K562 (cell line): ENCODE measurements around the gene SUFU. TPM values are rescaled to one million over a fixed set of nuclear protein-coding genes. Genes with fewer than 3 reads are reported as not detected.

ENCODE experiments used
- ATAC-seq: fragments of 200-7000 bp; cut with Tn5 transposase; 3 replicates; pipeline ENCODE4 v1.9.1; 2020; ENCODE audit warnings: moderate library complexity
- BruUV-seq: library from RNA; stranded (reverse); fragments of 400-500 nt; replicated peaks from 2 replicates; lab custom pipeline; 2021; lab: Mats Ljungman, UMichigan
- CTCF ChIA-PET: fragments of 300-600 bp; formaldehyde crosslinking; extraction: SDS; loops from one replicate; lab custom pipeline; 2021; ENCODE audit warnings: low intra/inter-chr PET ratio; lab: Yijun Ruan, JAX
- POLR2A ChIA-PET: fragments of 300-600, 350-650 bp; sonication (Branson Sonifier 250); formaldehyde crosslinking; extraction: SDS; loops from one replicate; lab custom pipeline; 2021; ENCODE audit warnings: antibody characterized with exemption, inconsistent platforms; lab: Yijun Ruan, JAX
- DNase-seq, 4 experiments: peaks; one replicate each; pipeline versions ENCODE4 v3.0.0 to v3.0.0-alpha.2; 2011 to 2018; ENCODE audit warnings: low spot score in 3 of 4, mixed read lengths in 3 of 4; ENCODE audit errors: extremely low read depth in 1 of 4
- FAIRE-seq: peaks from 2 replicates; lab custom pipeline; 2011; peaks lifted over from hg19 to GRCh38; lab: Jason Lieb, UNC
- H2AFZ ChIP-seq: 2 replicates; pipeline ENCODE4 v1.6.0; 2011; ENCODE audit warnings: low read depth, low read length, control low read depth, inconsistent platforms
- H3K27ac ChIP-seq: fragments of 200-600 bp; 3 replicates; pipeline ENCODE4 v1.8.0; 2011; ENCODE audit warnings: low read depth, mild to moderate bottlenecking, control low read depth, inconsistent platforms, low read length, moderate library complexity, mixed read lengths; ENCODE audit errors: extremely low read depth
- H3K27me3 ChIP-seq, 2 experiments: fragments of 300-600 bp in 1 of 2; 2 replicates in 1 of 2; 3 replicates in 1 of 2; pipeline versions ENCODE4 v1.6.0 to v1.8.0; 2011; ENCODE audit warnings: inconsistent platforms in 2 of 2, low read length in 2 of 2, mild to moderate bottlenecking in 1 of 2, mixed read lengths in 1 of 2, moderate library complexity in 1 of 2; ENCODE audit not compliant: control insufficient read depth in 2 of 2, insufficient read depth in 2 of 2
- H3K36me3 ChIP-seq: fragments of 300-600 bp; 3 replicates; pipeline ENCODE4 v1.8.0; 2011; ENCODE audit warnings: mild to moderate bottlenecking, low read length, inconsistent platforms; ENCODE audit not compliant: control insufficient read depth, insufficient read depth
- H3K4me1 ChIP-seq, 2 experiments: fragments of 200-600 bp in 1 of 2; replicated peaks in 1 of 2; 2 replicates in 1 of 2; 3 replicates in 1 of 2; pipeline versions ENCODE4 v1.5.1 to v1.8.0; 2011; ENCODE audit warnings: inconsistent platforms in 2 of 2, low read length in 2 of 2, mild to moderate bottlenecking in 1 of 2, mixed read lengths in 1 of 2, moderate library complexity in 1 of 2; ENCODE audit not compliant: control insufficient read depth in 2 of 2, insufficient read depth in 2 of 2
- H3K4me2 ChIP-seq: 2 replicates; pipeline ENCODE4 v1.6.1; 2011; ENCODE audit warnings: low read length, control low read depth, inconsistent platforms, mixed read lengths; ENCODE audit not compliant: insufficient read depth
- H3K4me3 ChIP-seq: fragments of 200-600 bp; sonication (generic), shearing (Covaris generic); 2 replicates; pipeline ENCODE4 v1.5.1; 2016; ENCODE audit warnings: control low read depth, inconsistent platforms
- H3K79me2 ChIP-seq: fragments of 200-600 bp; 3 replicates; pipeline ENCODE4 v1.8.0; 2011; ENCODE audit warnings: low read length, inconsistent platforms; ENCODE audit not compliant: control insufficient read depth, insufficient read depth
- H3K9ac ChIP-seq, 2 experiments: 2 replicates each; pipeline versions ENCODE4 v1.6.0 to v1.6.1; 2011; ENCODE audit warnings: low read depth in 2 of 2, low read length in 2 of 2, control low read depth in 1 of 2, inconsistent platforms in 1 of 2, mild to moderate bottlenecking in 1 of 2, mixed read lengths in 1 of 2; ENCODE audit not compliant: insufficient read depth in 1 of 2
- H3K9me1 ChIP-seq: one replicate; pipeline ENCODE4 v1.6.0; 2011; ENCODE audit warnings: inconsistent platforms, mild to moderate bottlenecking, low read length, moderate library complexity; ENCODE audit not compliant: control insufficient read depth, insufficient read depth
- H3K9me3 ChIP-seq: replicated peaks from 2 replicates; pipeline ENCODE4 v1.5.1; 2011; ENCODE audit warnings: low read depth, low read length, inconsistent platforms; ENCODE audit not compliant: control insufficient read depth, insufficient read depth
- H4K20me1 ChIP-seq: replicated peaks from 2 replicates; pipeline ENCODE4 v1.6.1; 2011; ENCODE audit warnings: low read length, inconsistent platforms, mixed read lengths; ENCODE audit not compliant: control insufficient read depth, insufficient read depth
- ATF7 ChIP-seq: fragments of 450-650 bp; IDR thresholded peaks from 2 replicates; pipeline ENCODE4 v1.7.1; 2014; ENCODE audit warnings: mild to moderate bottlenecking, moderate library complexity
- IFI16 ChIP-seq: fragments of 250-450 bp; sonication (Bioruptor Pico); IDR thresholded peaks from 2 replicates; pipeline ENCODE4 v2.1.2; 2022; ENCODE audit warnings: mild to moderate bottlenecking, inconsistent platforms
- NFE2 ChIP-seq: IDR thresholded peaks from 2 replicates; pipeline ENCODE4 v1.6.1; 2014; ENCODE audit warnings: antibody characterized with exemption, low read depth
- PHB ChIP-seq: fragments of 250-450 bp; sonication (Bioruptor Pico); IDR thresholded peaks from 2 replicates; pipeline ENCODE4 v1.5.0; 2021
- RFX1 ChIP-seq: fragments of 450-650 bp; IDR thresholded peaks from 2 replicates; pipeline ENCODE4 v1.6.1; 2016; ENCODE audit warnings: mild to moderate bottlenecking, moderate library complexity
- ZNF586 ChIP-seq: fragments of 450-650 bp; formaldehyde crosslinking; conservative IDR thresholded peaks from 2 replicates; pipeline ENCODE4 v1.4.0; 2020; ENCODE audit warnings: mild to moderate bottlenecking, moderate library complexity
- ZNF764 ChIP-seq: fragments of 250-450 bp; sonication (Bioruptor Pico); IDR thresholded peaks from 2 replicates; pipeline ENCODE4 v1.4.0; 2020; ENCODE audit warnings: low read depth, mild to moderate bottlenecking, moderate library complexity
- WGBS: fragments of 100-300 bp; shearing (Covaris generic); methylation state at CpG from one replicate; pipeline ENCODE4 v1.1.6; 2016; ENCODE audit warnings: low coverage, mixed read lengths; ENCODE audit not compliant: insufficient coverage; ENCODE audit errors: missing lambda C conversion rate; 5-methylcytosine and 5-hydroxymethylcytosine counted together
- in situ Hi-C: fragments of 300-500 bp; cut with MboI; formaldehyde crosslinking; loops from 4 replicates; pipeline ENCODE4 v1.15.0; 2018; ENCODE audit warnings: inconsistent platforms, mixed read lengths
- intact Hi-C: fragments of 100-400 bp; cut with micrococcal nuclease; formaldehyde crosslinking; loops from 2 replicates; pipeline ENCODE4 v1.14.2; 2022
- polyA plus RNA-seq, 8 experiments: library from polyadenylated mRNA; depleted of rRNA in 4 of 8; stranded (reverse) in 5 of 8; unstranded in 3 of 8; fragments of >200 nt; fragmentation: Nextera tagmentation in 2 of 8; fragmentation: Illumina TruSeq in 1 of 8; extraction: Ambion mirVana in 2 of 8; extraction: Trizol in 1 of 8; gene quantifications; 2 replicates each; pipeline versions ENCODE4 v1.2.1 to v1.2.3, GENCODE V29; 2011 to 2014; ENCODE audit warnings: inconsistent platforms in 1 of 8, missing spikeins in 1 of 8
- total RNA-seq, 7 experiments: library from RNA; depleted of rRNA in 6 of 7; stranded (reverse); fragments of >200 nt in 6 of 7; fragmentation: Illumina TruSeq in 2 of 7; extraction: Trizol in 2 of 7; gene quantifications; 2 replicates each; pipeline versions ENCODE4 v1.2.1 to v1.2.3, GENCODE V29; 2011 to 2021; ENCODE audit warnings: low replicate concordance in 1 of 7
- TF ChIP-seq, protein P1 (sequence below): fragments of 250-450 bp; sonication (Bioruptor Pico); IDR thresholded peaks from 2 replicates; pipeline ENCODE4 v1.5.0; 2022; ENCODE audit warnings: mild to moderate bottlenecking
- TF ChIP-seq, protein P2 (sequence below): sonication (generic); IDR thresholded peaks from 2 replicates; pipeline ENCODE4 v1.6.1; 2016
- TF ChIP-seq, protein P3 (sequence below): fragments of 250-450 bp; sonication (Bioruptor Pico); IDR thresholded peaks from 2 replicates; pipeline ENCODE4 v1.9.0; 2021; ENCODE audit warnings: mild to moderate bottlenecking, inconsistent platforms
- TF ChIP-seq, protein P4 (sequence below): fragments of 450-650 bp; IDR thresholded peaks from 2 replicates; pipeline ENCODE4 v1.6.1; 2016; ENCODE audit warnings: antibody characterized with exemption
- TF ChIP-seq, protein P5 (sequence below): fragments of 450-650 bp; IDR thresholded peaks from 2 replicates; pipeline ENCODE4 v1.6.1; 2017; ENCODE audit warnings: antibody characterized with exemption, mild to moderate bottlenecking

The SUFU gene
- total and polyA plus RNA-seq, 9 of the 15 experiments (the other 6 are each of a cell fraction or from before 2014, with no cell fraction given): 0.59 to 6.3 (median 0.82) TPM

DNA sequence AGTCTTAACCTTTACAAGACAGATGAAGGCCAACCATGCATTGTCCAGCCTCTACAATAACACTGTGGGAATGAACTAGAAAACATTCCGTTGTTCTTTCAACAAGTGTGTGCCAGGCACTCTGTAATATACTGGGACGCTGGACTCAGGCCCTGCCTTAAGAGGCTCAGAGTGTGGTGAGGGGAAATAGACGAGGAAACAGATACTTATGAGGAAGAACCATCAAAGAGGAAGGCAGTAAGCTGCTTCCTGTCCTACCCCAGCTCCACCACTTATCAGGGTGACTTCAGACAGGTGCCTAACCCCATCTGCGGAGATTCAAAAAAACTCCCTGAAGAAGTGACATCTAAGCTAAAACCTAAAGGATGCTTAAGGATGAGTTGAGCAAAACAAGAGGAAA is 131.6 kb downstream of the SUFU start:
- no peaks in the 10 kb centered on the region for H3K79me2 ChIP-seq
- in situ Hi-C loops (no loop called here), intact Hi-C loops (no loop called here)
- no peak overlapping the region for H3K27ac ChIP-seq
- no peak for DNase-seq
- no peaks in the 10 kb centered on the region for H4K20me1 ChIP-seq
- H3K4me1 ChIP-seq: peaks cover 0 to under 1% of the 10 kb centered on the region in 2 experiments; a peak in 2 of 5 replicates
- 0 out of 2 replicates have a peak overlapping the region, but pooled peaks have one; percentile 55 for H2AFZ ChIP-seq
- no peak overlapping the region for H3K9ac ChIP-seq
- no peak overlapping the region for H3K4me2 ChIP-seq
- no peaks in the 10 kb centered on the region for H3K9me3 ChIP-seq
- ChIA-PET POLR2A (interaction anchor here (0.5 to 1.2 kb wide), 4 partner anchors 9 to 29 kb away, joined by 3 to 5 read pairs (median 4); partner anchors contain the start of gene TRIM8), CTCF (no interaction called here)
- ATAC-seq: peak; percentile 45
- 0 out of 3 replicates have a peak, but pooled peaks cover 3% of the 10 kb centered on the region for H3K36me3 ChIP-seq
- H3K9me1 ChIP-seq: no peaks in the 10 kb centered on the region
- H3K4me3 ChIP-seq: no peak overlapping the region
- FAIRE-seq: no peak
- no TSS peak for BruUV-seq
- 16% methylated on average over 4 of the region's 4 CpGs for WGBS
- H3K27me3 ChIP-seq: no peaks in the 10 kb centered on the region
- TF ChIP-seq NFE2: no peak
- no peak for TF ChIP-seq ATF7
- TF ChIP-seq IFI16 (CRISPR knock-in tag): no peak
- TF ChIP-seq, protein P1, sequence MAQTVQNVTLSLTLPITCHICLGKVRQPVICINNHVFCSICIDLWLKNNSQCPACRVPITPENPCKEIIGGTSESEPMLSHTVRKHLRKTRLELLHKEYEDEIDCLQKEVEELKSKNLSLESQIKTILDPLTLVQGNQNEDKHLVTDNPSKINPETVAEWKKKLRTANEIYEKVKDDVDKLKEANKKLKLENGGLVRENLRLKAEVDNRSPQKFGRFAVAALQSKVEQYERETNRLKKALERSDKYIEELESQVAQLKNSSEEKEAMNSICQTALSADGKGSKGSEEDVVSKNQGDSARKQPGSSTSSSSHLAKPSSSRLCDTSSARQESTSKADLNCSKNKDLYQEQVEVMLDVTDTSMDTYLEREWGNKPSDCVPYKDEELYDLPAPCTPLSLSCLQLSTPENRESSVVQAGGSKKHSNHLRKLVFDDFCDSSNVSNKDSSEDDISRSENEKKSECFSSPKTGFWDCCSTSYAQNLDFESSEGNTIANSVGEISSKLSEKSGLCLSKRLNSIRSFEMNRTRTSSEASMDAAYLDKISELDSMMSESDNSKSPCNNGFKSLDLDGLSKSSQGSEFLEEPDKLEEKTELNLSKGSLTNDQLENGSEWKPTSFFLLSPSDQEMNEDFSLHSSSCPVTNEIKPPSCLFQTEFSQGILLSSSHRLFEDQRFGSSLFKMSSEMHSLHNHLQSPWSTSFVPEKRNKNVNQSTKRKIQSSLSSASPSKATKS (CRISPR knock-in tag): no peak
- TF ChIP-seq, protein P2, sequence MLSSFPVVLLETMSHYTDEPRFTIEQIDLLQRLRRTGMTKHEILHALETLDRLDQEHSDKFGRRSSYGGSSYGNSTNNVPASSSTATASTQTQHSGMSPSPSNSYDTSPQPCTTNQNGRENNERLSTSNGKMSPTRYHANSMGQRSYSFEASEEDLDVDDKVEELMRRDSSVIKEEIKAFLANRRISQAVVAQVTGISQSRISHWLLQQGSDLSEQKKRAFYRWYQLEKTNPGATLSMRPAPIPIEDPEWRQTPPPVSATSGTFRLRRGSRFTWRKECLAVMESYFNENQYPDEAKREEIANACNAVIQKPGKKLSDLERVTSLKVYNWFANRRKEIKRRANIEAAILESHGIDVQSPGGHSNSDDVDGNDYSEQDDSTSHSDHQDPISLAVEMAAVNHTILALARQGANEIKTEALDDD: no peak
- TF ChIP-seq, protein P3, sequence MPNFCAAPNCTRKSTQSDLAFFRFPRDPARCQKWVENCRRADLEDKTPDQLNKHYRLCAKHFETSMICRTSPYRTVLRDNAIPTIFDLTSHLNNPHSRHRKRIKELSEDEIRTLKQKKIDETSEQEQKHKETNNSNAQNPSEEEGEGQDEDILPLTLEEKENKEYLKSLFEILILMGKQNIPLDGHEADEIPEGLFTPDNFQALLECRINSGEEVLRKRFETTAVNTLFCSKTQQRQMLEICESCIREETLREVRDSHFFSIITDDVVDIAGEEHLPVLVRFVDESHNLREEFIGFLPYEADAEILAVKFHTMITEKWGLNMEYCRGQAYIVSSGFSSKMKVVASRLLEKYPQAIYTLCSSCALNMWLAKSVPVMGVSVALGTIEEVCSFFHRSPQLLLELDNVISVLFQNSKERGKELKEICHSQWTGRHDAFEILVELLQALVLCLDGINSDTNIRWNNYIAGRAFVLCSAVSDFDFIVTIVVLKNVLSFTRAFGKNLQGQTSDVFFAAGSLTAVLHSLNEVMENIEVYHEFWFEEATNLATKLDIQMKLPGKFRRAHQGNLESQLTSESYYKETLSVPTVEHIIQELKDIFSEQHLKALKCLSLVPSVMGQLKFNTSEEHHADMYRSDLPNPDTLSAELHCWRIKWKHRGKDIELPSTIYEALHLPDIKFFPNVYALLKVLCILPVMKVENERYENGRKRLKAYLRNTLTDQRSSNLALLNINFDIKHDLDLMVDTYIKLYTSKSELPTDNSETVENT (CRISPR knock-in tag): no peak
- TF ChIP-seq ZNF764: no peak
- TF ChIP-seq, protein P4, sequence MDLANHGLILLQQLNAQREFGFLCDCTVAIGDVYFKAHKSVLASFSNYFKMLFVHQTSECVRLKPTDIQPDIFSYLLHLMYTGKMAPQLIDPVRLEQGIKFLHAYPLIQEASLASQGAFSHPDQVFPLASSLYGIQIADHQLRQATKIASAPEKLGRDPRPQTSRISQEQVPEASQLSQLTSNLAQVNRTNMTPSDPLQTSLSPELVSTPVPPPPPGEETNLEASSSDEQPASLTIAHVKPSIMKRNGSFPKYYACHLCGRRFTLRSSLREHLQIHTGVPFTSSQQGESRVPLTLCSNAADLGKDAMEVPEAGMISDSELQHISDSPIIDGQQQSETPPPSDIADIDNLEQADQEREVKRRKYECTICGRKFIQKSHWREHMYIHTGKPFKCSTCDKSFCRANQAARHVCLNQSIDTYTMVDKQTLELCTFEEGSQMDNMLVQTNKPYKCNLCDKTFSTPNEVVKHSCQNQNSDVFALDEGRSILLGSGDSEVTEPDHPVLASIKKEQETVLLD: no peak
- TF ChIP-seq ZNF586: no peak
- TF ChIP-seq, protein P5, sequence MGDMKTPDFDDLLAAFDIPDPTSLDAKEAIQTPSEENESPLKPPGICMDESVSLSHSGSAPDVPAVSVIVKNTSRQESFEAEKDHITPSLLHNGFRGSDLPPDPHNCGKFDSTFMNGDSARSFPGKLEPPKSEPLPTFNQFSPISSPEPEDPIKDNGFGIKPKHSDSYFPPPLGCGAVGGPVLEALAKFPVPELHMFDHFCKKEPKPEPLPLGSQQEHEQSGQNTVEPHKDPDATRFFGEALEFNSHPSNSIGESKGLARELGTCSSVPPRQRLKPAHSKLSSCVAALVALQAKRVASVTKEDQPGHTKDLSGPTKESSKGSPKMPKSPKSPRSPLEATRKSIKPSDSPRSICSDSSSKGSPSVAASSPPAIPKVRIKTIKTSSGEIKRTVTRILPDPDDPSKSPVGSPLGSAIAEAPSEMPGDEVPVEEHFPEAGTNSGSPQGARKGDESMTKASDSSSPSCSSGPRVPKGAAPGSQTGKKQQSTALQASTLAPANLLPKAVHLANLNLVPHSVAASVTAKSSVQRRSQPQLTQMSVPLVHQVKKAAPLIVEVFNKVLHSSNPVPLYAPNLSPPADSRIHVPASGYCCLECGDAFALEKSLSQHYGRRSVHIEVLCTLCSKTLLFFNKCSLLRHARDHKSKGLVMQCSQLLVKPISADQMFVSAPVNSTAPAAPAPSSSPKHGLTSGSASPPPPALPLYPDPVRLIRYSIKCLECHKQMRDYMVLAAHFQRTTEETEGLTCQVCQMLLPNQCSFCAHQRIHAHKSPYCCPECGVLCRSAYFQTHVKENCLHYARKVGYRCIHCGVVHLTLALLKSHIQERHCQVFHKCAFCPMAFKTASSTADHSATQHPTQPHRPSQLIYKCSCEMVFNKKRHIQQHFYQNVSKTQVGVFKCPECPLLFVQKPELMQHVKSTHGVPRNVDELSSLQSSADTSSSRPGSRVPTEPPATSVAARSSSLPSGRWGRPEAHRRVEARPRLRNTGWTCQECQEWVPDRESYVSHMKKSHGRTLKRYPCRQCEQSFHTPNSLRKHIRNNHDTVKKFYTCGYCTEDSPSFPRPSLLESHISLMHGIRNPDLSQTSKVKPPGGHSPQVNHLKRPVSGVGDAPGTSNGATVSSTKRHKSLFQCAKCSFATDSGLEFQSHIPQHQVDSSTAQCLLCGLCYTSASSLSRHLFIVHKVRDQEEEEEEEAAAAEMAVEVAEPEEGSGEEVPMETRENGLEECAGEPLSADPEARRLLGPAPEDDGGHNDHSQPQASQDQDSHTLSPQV: no peak
- TF ChIP-seq RFX1: no peak
- TF ChIP-seq PHB (CRISPR knock-in tag): no peak
